Hepatocyte (in vitro differentiated cells): ENCODE data around the gene CTNNA2.

Source experiments
- CTCF ChIP-seq: fragments of 200-600 bp; sonication (generic); IDR thresholded peaks from 2 replicates; pipeline ENCODE4 v1.5.1; 2016; ENCODE audit warnings: antibody characterized with exemption, mild to moderate bottlenecking; ENCODE audit not compliant: poor library complexity
- EZH2phosphoT487 ChIP-seq: fragments of 200-600 bp; sonication (generic); IDR thresholded peaks from one replicate; pipeline ENCODE4 v1.6.1; 2018; ENCODE audit warnings: antibody characterized with exemption, mild to moderate bottlenecking, low read depth, moderate library complexity; ENCODE audit not compliant: unreplicated experiment, severe bottlenecking

GRCh38 chr2:80166483-80167171 lies 653.8 kb downstream of the CTNNA2 start:
- TF ChIP-seq EZH2phosphoT487, result no peak
- no peak for TF ChIP-seq CTCF
